GM20000 (cell line): ENCODE data around the gene CBY1.

Experiments
- DNase-seq: peaks from one replicate; pipeline ENCODE4 v3.0.0; 2012; ENCODE audit warnings: low spot score
- TF ChIP-seq, protein P1 (sequence below): IDR thresholded peaks from 2 replicates; pipeline ENCODE4 v1.5.1; 2012; ENCODE audit warnings: mild to moderate bottlenecking, control low read depth; ENCODE audit errors: extremely low read depth, missing control alignments

The CBY1 gene

DNA sequence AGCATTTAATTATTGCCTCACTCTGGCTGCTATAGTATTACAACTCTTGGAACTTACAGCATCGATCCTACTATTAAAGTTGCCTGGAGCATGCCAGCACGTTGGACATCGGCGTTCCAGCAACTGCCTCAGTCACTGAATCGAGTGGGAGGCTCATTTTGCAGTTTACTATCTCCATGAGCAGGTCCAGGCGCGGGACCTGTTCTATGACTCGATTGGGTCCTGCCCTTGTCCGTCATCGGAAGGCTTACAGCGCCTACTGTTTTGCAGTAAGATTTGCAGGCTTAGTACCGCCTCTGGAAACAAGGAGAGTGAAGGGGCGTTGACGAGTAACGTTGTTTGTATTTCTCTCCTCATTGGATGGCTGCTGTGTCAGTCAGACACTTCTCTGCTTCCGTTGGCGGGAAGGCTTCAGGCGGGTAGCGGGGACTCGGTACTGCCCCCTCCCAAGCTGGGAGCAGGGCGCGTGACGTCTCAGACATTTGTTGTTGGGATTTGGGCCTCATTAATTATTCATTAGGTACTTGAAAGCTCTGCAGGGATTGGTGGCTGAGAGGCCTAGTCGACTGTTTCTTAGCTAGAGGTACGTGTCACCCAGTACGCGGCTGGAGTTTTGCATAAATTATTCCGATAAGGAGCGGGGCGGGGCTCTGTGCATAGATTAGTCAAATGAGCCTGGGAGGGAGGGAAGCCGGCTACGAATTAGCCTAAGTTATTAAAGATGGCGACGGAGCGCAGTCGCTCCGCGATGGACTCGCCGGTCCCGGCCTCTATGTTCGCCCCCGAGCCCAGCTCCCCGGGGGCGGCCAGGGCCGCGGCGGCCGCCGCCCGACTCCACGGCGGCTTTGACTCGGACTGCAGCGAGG is 49.0 kb downstream of the CBY1 start, which contains the start of gene GTPBP1:
Gene GTPBP1, plus strand, starts transcription at position 710 of the 866 bp plus-strand sequence. Its CDS starts 12 bp downstream, at position 722.
- TF ChIP-seq, protein P1, sequence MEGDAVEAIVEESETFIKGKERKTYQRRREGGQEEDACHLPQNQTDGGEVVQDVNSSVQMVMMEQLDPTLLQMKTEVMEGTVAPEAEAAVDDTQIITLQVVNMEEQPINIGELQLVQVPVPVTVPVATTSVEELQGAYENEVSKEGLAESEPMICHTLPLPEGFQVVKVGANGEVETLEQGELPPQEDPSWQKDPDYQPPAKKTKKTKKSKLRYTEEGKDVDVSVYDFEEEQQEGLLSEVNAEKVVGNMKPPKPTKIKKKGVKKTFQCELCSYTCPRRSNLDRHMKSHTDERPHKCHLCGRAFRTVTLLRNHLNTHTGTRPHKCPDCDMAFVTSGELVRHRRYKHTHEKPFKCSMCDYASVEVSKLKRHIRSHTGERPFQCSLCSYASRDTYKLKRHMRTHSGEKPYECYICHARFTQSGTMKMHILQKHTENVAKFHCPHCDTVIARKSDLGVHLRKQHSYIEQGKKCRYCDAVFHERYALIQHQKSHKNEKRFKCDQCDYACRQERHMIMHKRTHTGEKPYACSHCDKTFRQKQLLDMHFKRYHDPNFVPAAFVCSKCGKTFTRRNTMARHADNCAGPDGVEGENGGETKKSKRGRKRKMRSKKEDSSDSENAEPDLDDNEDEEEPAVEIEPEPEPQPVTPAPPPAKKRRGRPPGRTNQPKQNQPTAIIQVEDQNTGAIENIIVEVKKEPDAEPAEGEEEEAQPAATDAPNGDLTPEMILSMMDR: no peak
- DNase-seq: peak; percentile 98

DNA sequence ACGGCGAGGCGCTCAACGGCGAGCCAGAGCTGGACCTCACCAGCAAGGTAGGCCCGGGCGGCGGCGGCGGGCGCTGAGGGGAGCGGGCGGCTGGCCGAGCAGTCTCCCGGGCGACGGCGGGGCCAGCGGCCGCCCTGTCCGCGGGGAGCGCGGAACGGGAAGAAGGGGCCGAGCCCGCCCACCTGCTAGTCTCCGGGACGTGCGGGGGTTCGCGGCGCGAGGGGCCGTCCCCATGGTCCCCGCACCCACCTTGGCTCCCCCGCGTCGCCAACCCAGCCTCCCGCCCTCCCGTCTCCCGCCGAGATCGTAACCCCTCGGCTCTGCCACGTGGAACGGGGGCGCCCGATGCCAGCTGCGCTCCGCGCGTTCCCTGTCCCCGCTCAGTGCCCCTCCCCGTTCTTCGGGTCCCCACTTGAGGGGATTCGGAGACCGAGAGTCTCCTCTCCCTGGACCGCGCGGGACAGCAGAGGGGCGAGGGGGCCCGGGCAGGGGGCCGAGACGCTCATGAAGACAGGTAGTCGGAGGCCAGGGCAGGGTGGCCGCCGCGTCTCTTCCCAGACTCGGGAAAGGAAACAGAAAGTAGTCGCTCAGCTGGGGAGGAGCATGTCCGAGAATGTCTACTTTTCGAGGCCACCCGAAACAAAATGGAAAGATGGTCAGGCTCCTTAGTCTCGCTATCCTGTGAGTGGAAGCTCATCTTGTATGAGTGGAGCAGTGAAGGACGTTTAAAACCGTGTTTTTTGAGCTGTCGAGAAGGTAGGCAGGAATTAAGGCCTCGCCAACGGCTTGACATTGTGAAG is 49.9 kb downstream of the CBY1 start:
- TF ChIP-seq, protein P1: no peak
- peak; percentile 28 for DNase-seq

GRCh38 chr22:38706901-38707195 is 50.4 kb downstream of the CBY1 start:
- DNase-seq: no peak
- TF ChIP-seq, protein P1: no peak

DNA sequence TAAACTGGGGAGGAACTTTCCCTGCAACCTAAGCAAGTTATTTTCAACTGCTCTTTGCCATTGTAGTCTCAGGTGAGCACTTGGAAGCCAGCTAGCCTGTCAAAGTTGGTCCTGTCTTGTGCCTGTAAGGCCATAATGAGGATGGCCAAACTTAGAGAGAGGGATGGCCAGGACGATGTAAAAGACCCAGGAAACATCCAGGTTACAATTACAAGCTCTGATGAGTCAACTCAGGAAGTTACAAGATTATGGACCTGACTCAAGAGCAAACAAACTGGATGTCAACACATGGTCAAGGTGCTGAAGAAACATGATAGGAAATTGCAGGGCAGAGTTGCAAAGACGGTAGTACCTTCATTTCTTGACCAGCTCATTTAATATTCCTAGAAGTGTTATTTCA is 50.9 kb downstream of the CBY1 start:
- TF ChIP-seq, protein P1: no peak
- peak; percentile 29 for DNase-seq

GRCh38 chr22:38707984-38708383 is 51.5 kb downstream of the CBY1 start:
- TF ChIP-seq, protein P1: no peak
- no peak for DNase-seq

DNA sequence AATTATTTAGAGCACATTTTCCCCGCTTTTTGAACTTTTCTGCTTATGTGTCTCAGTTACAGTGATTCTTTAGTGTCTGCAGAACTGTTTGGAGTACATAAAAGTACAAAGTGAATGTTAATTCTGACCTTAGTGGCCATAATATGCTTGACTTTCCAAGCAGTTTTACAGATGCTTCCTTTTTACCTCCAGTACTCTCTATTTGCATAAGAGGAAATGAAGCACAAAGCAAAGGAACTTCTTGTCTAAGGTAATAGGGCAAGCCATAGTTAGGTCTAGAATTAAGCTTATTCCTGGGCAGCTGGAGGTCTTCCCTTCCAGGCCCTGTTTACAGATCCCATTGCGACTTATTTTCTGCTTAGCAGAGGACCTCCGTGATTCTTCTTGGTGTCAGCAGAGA is 52.9 kb downstream of the CBY1 start:
- DNase-seq: no peak
- TF ChIP-seq, protein P1: no peak

DNA sequence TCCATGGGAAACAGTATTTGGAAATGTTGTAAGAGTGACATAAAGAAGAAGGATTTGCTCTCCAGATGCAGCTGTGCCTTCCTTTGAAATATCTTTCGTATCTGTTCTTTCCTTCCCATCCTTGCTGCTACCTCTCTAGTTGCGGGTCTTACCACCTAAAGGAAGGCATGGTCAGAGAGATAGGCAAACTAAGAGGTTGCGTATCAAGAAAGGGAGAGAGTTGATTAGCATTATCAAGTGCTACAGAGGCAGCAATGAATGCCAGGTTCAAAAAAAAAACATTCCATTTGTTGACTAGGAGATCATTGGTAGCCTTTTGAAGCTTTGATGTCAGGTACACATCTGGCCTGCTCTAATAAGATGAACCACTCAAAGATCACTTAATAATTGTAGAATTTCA is 53.9 kb downstream of the CBY1 start:
- DNase-seq: no peak
- TF ChIP-seq, protein P1: no peak
